NCI-H748 (cell line): ENCODE data around the gene SLC27A5.
"Not testable (repeated sequence)": the region's sequence is repeated elsewhere in the genome, so short reads cannot be mapped to it uniquely, and the experiment has no call there.

ENCODE experiments used
- DNase-seq: peaks from one replicate; lab custom pipeline; 2025; ENCODE audit not compliant: unreplicated experiment; lab: John Stamatoyannopoulos, UW

SLC27A5 gene

DNA sequence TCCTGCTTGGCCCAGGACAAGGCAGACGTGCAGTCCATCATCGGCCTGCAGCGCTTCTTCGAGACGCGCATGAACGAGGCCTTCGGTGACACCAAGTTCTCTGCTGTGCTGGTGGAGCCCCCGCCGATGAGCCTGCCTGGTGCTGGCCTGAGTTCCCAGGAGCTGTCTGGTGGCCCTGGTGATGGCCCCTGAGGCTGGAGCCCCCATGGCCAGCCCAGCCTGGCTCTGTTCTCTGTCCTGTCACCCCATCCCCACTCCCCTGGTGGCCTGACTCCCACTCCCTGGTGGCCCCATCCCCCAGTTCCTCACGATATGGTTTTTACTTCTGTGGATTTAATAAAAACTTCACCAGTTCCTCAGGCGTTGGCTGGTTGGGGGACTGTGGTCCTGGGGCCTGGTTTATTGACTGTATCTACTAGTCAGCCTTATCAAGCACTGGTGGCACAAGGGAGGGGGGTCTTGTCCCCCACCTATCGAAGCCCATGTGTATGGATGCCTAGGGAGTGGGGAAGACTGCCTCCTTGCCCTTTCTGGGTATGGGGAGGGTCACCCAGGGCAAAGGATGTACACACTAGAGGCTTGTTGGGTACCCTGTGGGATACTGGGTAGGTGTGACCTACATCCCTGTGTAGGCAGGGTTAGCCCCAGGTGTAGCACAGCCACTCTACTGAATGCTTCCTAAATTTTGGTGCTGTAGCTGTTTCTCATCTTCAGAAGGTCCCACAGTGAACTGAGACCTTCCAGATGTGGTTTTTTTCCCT is 38.8 kb upstream of the SLC27A5 start:
- DNase-seq = no peak

- DNase-seq = no peak
Measured at GRCh38 chr19:58549664-58550361, 38.0 kb upstream of the SLC27A5 start.

DNA sequence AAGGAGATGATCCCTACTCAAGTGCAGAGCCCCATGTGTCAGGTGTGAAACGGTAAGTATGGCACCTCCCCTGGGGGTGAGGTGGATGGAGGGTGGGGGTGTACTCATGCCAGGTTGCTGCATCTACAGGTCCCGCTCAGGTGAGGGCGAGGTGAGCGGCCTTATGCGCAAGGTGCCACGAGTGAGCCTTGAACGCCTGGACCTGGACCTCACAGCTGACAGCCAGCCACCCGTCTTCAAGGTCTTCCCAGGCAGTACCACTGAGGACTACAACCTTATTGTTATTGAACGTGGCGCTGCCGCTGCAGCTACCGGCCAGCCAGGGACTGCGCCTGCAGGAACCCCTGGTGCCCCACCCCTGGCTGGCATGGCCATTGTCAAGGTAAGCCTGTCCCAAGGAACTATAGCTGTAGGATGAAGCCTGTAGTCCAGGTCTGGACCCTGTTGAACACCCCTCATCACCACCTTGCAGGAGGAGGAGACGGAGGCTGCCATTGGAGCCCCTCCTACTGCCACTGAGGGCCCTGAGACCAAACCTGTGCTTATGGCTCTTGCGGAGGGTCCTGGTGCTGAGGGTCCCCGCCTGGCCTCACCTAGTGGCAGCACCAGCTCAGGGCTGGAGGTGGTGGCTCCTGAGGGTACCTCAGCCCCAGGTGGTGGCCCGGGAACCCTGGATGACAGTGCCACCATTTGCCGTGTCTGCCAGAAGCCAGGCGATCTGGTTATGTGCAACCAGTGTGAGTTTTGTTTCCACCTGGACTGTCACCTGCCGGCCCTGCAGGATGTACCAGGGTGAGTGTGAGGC is 37.3 kb upstream of the SLC27A5 start:
- DNase-seq = no peak

GRCh38 chr19:58547323-58548312 is 35.8 kb upstream of the SLC27A5 start:
- no peak for DNase-seq

GRCh38 chr19:58546019-58546530 is 34.3 kb upstream of the SLC27A5 start:
- no peak for DNase-seq

- no peak for DNase-seq
Measured at GRCh38 chr19:58545286-58546018, 33.7 kb upstream of the SLC27A5 start.

- no peak for DNase-seq
Measured at GRCh38 chr19:58544591-58545285, 32.9 kb upstream of the SLC27A5 start.

GRCh38 chr19:58543826-58544590 is 32.2 kb upstream of the SLC27A5 start, which contains the start of gene TRIM28:
Gene TRIM28, plus strand, starts transcription at chr19:58544064. Its CDS starts 694 bp downstream, at chr19:58544758.
- no peak for DNase-seq

DNA sequence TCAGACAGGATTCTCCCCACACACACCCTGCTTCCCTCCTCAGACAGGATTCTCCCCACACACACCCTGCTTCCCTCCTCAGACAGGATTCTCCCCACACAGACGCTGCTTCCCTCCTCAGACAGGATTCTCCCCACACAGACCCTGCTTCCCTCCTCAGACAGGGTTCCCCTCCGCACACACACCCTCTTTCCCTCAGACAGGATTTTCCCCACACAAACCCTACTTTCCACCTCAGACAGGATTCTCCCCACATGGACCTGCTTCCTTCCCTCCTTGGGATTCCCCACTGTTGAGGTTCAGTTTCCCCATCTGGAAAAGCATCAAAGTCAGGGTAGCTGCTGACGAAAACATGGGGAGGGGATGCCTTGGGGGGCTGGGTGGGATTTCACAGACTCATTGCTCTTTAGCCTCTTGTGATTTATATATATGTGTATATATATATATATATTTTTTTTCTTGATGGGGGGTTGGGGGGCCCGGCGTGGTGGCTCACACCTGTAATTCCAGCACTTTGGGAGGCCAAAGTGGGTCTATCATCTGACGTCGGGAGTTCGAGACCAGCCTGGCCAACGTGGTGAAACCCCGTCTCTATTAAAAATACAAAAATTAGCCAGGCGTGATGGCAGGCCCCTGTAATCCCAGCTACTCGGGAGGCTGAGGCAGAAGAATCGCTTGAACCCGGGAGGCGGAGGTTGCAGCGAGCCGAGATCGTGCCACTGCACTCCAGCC is 31.0 kb upstream of the SLC27A5 start:
- DNase-seq = not testable (repeated sequence)

GRCh38 chr19:58539169-58539559 is 27.4 kb upstream of the SLC27A5 start:
- not testable (repeated sequence) for DNase-seq

DNA sequence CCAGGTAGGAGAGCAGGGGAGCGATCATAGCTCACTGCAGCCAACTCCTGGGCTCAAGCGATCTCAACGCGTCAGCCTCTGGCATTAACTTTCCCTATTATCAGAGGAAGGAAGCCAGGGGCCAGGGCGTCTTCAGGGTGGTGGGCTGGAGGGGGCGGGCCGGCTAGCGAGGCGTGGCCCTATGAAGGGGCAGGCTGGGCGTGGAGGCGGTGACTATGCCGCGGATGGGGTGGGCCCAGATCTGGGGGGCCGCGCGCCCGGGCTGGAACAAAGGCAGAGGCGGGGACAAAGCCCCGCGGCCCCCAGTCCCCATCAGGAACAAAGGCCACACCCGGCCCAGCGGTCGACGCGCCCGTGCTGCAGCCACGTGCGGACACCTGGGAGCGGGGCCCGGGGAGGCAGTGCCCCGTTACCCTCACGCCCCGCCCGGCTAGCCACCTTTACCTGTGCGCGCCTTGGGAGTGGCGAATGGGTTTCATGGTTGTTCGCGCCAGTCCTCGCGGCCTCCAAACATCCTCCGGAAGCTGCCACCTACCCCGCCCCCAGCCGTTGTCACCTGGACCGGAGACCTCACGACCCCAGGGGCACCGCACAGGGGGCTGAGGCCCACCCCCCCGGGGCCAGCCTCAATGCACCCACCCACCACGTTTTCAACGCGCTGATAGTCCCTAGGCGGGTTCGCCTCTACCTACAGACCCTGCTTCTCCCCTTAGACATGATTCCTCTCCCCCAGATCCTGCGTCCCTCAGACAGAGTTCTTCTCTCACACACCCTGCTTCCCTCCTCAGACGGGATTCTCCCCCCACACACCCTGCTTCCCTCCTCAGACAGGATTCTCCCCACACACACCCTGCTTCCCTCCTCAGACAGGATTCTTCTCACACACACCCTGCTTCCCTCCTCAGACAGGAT is 26.7 kb upstream of the SLC27A5 start:
- DNase-seq = peak; percentile 96

DNA sequence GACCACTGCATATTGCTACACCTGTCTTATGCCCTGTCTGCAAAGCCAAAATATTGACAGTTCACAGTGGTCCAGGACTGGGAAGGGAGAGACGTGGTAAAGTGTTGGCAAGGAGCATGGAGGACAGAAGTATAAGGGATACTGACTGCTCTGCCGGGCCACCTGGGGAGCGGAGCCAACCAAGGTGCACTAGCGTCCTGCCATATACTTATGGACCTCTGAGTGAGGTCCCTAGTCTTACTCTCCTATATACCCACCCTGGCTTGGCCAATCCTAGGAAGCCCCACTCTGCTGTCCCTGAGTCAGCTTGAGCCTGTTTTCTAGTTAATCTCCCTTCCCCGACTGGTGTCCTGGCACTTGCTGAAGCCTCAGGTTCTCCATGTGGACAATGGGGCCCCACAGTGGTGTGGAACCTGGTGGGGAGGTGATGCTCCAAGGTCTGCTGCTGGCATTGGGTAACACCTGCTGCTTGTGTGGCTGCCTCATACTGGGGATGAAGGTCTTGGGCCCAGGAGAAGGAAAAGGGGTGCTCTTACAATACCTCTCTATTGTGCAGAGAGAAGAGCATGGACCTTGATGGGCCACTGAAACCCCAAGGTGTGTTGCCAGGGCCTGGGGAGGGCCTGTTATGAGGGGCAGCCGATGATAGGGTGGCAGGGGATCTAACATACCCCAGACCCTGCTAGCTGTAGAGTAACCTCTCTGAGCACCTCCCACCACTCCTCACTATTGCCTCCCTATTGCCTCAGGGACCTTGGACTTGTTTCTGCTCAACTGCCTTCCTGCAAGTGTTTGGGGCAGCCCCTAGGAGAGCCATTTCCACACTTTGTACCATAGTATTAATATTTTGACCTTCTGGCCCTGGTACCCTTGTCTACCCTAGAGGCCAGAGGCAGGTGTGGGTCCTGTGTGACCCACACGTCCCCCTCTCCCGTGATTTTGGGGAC is 25.3 kb upstream of the SLC27A5 start:
- no peak for DNase-seq

GRCh38 chr19:58535857-58536256 is 24.1 kb upstream of the SLC27A5 start:
- DNase-seq = no peak

DNA sequence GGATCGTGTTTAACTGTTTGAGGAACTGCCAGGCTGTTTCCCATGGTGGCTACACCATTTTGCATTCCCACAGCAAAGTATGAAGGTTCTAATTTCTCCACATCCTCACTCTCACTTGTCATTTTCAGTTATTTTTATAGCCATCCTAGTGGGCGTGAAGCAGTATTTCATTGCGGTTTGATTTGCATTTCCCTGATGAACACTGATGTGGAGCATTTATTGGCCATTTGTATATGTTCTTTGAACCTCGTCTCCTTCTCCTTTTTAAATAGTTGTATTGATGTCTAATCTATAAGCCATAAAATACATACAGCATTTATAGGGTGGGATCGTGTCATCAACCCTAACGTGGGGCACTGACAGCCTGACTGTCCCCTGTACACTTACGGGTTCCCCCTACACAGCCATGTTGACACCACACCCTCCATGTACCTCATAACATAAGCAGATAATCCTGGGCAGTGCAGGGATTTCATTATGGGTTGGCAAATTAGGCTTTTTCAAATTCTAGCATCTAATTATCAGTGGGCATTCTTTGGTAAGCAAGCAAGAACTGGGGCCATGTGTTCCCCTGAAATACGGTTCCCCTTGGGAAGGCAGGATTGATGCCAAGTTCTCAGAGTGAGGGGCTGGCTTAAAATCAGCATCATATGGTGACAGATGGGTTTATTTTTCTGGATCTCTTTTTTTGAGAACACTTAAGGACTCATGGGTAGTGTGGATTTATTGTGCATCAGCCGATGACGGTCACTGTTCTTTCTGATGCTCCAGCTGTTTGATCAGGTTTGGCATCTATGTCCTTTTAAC is 19.4 kb upstream of the SLC27A5 start:
- no peak for DNase-seq

GRCh38 chr19:58529405-58529804 is 17.6 kb upstream of the SLC27A5 start:
- DNase-seq = no peak
